Measurements from ENCODE around the gene ARID2.

DNA sequence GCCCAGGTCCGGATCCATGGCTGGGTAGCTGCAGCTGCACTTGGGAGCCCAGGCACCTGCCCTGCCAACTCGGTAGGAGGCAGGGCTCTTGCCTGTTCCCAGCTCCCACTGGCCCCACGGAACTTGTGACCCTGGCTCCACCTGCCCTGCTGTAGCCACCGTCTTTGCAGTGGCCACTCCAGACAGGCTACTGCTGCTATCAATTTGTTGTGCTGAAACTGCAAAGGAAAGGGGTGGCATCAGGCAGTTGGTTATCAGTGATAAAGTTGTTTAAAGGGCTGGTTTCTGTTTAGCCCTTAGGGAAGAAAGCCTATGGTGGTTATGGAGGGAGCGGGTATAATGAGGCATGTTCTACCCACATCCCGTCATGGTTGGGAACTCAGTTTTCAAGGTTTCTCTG is 32.1 kb upstream of the ARID2 start:
- TF ChIP-seq, protein P1, sequence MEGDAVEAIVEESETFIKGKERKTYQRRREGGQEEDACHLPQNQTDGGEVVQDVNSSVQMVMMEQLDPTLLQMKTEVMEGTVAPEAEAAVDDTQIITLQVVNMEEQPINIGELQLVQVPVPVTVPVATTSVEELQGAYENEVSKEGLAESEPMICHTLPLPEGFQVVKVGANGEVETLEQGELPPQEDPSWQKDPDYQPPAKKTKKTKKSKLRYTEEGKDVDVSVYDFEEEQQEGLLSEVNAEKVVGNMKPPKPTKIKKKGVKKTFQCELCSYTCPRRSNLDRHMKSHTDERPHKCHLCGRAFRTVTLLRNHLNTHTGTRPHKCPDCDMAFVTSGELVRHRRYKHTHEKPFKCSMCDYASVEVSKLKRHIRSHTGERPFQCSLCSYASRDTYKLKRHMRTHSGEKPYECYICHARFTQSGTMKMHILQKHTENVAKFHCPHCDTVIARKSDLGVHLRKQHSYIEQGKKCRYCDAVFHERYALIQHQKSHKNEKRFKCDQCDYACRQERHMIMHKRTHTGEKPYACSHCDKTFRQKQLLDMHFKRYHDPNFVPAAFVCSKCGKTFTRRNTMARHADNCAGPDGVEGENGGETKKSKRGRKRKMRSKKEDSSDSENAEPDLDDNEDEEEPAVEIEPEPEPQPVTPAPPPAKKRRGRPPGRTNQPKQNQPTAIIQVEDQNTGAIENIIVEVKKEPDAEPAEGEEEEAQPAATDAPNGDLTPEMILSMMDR (IDR thresholded peaks at IDR 0.05): no peak
- TF ChIP-seq POLR2AphosphoS5 (IDR thresholded peaks at IDR 0.05) (no peak), EP300 (IDR thresholded peaks at IDR 0.05; ENCODE audit: low read depth) (no peak), POLR2A (IDR thresholded peaks at IDR 0.05) (no peak)

Measured in transverse colon (tissue), 4 donors.